Measurements from ENCODE around the gene CST4.
"Not testable (repeated sequence)": the region's sequence is repeated elsewhere in the genome, so short reads cannot be mapped to it uniquely, and the experiment has no call there.

CST4 gene

GRCh38 chr20:23659610-23659988 is 29.2 kb downstream of the CST4 start:
- not testable (repeated sequence) for DNase-seq

- DNase-seq, result no peak
These were observed 29.7 kb downstream of the CST4 start for GRCh38 chr20:23658989-23659609.

DNA sequence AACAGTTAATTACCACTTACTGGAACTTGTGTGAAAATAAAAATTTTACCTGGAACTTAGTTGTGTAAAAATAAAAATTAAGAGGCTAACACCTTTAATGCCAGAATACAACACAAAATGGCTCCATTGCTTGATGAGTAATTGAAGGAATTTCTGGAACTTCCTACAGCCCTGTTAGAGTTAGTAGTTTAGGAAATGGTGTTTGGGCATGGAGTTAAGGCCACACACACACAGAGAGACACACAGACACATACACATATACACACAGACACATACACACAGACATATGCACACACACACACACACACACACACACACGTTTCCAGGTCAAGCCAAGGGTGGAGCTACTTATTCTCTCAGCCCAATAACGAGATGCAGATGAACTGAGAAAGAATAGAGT is 30.5 kb downstream of the CST4 start:
- no peak for DNase-seq

DNA sequence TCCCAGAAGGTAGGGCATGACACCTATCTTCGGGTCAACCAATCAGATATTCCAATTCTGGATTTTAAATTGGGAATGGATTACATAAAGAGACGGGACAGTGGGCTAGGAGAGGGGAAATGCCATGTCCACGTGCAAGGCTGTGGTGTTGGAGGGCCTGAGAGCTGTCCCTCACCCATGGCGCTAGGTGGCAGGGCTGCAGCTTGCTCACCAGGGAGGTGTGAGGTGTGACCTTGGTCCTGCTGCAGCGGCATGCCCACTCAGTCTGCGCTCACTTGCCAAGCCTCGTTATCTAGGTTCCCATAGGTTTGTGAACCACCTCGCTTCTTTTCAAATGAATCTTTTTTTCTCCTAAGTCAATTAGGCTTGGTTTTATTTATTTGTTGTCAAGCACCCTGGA is 31.6 kb downstream of the CST4 start:
- no peak for DNase-seq

GRCh38 chr20:23656372-23656771 is 32.5 kb downstream of the CST4 start:
- DNase-seq, result no peak

DNA sequence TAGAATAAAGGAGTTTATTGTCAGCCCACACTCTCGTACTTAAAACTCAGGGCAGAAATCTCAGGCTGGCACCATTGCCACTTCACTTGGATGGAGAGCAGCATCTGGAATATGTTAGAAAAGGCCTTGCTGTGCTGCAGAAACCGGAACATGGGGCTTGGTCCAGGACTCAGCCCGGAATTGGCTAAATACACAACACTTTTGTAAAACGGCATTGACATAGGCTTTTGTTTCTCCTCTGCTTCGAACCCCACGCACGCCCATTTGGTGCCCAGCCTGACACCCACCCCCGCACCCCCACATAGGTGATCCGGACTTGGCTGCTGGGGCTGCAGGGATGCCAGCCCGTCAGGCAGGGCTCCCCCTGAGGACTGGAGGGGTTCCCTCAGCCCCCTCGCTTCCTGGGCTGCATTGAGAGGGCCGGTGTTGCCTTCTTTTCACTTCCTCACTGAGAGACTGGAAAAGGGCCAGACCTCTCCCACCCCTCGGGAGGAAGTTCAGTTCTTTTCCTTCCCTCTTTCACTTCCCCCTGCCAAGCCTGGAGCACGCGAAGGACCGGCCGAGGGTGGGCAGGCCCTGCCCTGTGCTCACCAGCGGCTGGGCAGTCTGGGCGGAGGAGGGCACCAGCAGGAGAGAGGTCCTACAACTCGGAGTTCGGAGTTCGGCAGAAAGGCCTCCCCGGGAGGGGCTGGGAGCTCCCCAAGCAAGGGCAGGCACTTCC is 33.2 kb downstream of the CST4 start:
- DNase-seq, result no peak

DNA sequence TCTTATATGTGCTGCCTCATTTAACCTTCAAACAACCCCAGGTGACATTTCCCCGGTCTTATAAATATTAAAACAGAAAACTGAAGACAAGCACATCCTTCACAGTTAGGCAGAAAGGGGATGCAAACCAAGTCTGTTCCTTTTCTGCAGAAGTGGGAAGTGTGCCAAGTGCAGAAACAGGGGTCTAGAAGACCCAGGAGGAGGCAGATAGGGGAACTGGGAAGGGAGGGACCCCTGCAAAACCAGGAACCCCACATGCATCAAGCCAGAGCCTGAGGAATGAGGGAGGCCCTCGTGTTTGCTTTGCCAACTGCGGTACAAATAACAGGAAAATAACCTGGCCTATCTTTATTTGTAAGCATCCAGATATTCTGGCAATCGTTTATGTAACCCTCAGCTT is 34.1 kb downstream of the CST4 start:
- DNase-seq, result no peak

DNA sequence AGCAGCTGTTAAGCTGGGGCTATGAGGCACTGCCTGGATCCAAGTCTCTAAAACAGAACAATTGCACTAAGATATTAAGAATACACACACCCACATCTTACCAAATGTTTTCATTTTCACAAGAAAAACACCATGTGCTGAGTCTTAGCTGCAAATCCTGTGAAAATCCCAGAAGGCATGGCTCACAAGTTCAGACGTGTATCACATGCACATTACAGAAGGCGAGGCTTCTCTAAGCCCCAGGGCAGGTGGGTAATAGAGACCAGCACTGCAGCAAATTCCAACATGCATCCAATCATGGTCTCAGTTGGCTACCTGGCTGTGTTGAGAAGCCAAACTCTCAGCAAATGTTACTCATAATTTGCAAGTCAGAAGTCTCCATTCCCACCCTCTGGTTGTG is 34.8 kb downstream of the CST4 start:
- peak; percentile 75 for DNase-seq

DNA sequence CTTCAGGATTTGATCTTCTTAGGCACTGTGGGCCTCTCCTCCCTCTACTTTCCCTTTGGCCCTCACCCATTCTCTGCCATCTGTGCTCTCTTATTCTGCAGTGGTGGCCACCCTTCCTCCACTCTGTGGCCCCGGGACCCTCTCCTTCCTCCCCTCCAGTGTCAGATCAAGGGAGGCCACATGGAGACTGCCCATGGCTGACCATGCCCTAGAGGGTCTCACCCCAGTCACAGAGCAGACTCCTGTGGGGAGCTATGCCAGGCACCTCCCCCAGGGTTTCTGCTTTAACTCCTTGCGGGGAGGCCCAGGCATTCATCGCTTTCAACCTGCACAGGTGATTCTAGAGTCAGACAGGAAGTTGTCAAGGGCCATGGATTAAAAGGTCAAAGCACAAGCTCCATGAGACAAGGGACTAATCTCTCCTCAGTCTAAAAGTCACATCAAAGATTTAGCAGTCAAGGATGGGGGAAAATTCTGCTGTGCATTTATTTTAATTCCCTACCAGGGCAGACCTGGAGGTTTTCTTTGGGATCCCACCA is 35.4 kb downstream of the CST4 start:
- no peak for DNase-seq

- no peak for DNase-seq
These were observed 35.9 kb downstream of the CST4 start for GRCh38 chr20:23652926-23653325.

GRCh38 chr20:23652371-23652770 is 36.5 kb downstream of the CST4 start:
- no peak for DNase-seq

DNA sequence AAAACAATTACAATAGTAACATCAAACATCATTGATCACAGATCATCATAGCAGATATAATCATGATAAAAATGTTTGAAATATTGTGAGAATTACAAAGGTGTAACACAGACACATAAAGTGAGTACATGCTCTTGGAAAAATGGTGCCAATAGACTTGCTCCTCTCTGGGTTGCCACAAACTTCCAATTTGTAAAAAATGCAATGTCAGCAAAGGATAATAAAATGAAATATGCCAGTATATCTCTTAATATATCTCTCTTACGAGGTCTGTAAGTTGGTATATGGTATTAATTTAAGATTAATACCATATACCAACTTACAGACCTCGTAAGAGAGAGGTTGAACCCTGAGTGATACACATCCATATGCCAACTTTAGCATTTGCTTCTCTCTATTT is 37.7 kb downstream of the CST4 start:
- DNase-seq, result no peak

GRCh38 chr20:23649830-23650417 is 38.9 kb downstream of the CST4 start:
- no peak for DNase-seq

- no peak for DNase-seq
These were observed 39.6 kb downstream of the CST4 start for GRCh38 chr20:23649242-23649641.

DNA sequence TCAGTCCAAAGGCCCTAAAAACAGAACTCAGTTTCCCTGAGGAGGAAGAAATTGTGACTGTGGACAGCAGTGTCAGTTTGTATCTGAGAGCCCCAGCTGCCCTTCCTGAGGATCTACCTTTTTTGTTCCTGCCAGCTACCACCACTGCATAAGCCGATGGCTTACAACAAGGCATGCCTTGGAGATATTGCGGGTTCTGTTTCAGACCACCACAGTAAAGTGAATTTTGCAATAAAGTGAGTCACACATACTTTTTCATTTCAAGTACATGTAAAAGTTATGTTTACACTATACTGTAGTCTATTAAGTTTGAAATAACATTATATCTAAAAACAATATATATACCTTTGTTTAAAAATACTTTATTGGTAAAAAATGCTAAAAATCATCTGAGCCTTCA is 41.5 kb downstream of the CST4 start:
- no peak for DNase-seq

GRCh38 chr20:23646106-23646873 is 42.5 kb downstream of the CST4 start:
- no peak for DNase-seq

GRCh38 chr20:23645575-23645974 is 43.3 kb downstream of the CST4 start:
- no peak for DNase-seq

GRCh38 chr20:23644164-23644563 is 44.7 kb downstream of the CST4 start:
- no peak for DNase-seq

DNA sequence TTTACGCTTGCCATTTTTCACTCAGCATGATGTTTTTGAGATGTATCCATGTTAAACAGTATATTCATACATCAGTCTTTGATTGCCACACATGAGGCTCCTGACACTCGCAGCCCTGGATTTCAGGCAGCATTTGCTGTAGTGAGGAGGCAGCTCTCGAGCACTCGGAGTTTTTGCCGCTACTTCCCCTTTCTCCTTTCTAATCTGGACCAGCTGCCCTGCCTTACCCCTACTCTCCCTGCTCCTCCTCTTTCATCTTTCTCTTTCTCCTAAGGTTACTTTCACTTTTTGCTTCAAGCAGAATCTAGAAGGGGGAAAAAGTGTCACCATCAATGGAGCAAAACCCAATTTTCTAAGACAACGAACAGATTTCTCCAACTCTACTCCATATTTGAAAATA is 45.2 kb downstream of the CST4 start:
- no peak for DNase-seq

DNA sequence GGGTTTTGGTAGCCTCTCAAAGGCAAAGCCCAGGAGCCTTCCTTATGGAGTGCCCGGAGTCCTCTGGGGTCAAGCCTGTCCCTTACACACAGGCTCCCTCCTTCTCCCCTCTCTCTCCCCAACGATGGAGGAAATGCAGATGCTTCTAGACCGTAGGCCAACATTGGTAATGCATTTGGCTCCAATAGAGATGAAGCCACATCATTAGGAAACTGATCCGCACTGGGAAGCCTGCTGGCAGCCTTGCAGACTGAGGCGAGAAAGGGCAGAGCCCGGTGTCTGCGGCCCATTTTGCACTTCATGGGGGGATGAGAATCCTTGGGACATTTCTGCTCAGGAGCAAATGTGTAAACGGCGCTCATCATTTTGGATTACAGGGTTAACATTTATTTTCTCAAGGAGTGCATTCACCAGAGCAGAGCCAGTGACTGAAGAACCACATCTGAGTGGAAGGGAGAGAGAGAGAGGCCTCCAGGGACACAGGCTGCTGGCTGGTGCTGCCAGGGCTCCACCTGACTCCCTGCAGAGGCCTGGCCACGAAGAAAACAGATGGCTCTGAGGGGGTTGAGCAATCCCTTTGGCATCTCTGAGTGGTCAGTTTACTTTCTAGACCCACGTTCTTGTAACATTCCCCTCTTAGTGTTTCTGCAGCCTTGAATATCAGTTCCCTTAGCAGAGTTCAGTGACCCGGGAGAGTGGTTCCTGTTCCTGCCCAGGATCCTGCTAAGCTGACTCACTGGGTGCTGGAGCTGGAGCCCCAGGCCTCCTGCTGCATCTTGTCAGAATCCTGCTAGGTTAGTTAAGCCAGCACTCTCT is 46.7 kb downstream of the CST4 start:
- DNase-seq, result peak; percentile 87

DNA sequence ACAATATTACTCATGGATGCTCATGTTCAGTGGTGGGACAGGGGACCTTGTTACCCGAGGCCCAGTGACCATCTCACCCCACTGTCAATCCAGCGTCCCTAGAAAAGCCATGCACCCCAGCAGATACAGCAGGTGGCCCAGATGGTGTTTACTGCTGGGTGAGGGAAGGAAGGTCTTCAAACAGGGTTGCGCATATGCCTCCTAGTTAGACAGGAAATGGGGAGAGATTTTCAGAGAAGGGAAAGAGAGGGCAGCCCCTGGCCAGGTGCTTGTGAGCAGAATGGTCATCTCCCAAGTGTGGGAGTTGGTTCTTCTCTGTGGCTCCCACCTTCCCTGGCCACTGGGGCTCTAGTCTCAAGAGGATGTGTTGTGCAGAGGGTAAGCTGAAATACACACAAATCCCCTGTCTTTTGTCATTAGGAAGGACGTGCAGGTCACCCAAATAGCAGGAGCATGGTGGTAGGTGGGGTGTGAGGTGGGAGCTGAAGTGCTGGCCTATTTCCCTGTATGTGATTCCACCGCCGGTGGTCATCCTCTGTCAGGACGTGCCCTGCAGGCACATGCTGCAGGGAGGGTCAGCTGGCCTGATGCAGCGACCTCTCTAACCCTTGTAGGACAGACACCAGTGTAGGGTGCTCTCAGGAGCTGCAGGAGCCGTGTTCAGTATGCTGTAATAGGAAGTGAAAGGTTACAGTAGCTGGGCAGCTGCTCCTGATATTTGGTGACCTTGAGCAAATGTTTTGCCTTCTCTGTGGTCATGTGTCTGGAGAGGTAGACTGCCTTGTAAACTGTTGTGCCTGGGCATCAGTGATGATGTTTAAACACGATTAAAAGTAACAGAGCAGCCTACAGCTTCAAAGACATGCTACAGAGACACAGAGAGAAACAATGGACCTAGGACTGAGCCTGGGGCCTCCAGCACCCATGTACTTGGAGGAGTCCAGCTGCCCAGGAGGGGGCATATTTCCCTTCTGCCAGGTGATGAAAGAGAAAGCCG is 47.9 kb downstream of the CST4 start:
- peak; percentile 61 for DNase-seq
